IPS-NIHi7 (cell line): ENCODE data around the gene IGSF9.

Source experiments
- DNase-seq: peaks from one replicate; pipeline ENCODE4 v3.0.0; 2012; ENCODE audit warnings: mixed read lengths; ENCODE audit errors: extremely low spot score

Gene IGSF9, protein sequence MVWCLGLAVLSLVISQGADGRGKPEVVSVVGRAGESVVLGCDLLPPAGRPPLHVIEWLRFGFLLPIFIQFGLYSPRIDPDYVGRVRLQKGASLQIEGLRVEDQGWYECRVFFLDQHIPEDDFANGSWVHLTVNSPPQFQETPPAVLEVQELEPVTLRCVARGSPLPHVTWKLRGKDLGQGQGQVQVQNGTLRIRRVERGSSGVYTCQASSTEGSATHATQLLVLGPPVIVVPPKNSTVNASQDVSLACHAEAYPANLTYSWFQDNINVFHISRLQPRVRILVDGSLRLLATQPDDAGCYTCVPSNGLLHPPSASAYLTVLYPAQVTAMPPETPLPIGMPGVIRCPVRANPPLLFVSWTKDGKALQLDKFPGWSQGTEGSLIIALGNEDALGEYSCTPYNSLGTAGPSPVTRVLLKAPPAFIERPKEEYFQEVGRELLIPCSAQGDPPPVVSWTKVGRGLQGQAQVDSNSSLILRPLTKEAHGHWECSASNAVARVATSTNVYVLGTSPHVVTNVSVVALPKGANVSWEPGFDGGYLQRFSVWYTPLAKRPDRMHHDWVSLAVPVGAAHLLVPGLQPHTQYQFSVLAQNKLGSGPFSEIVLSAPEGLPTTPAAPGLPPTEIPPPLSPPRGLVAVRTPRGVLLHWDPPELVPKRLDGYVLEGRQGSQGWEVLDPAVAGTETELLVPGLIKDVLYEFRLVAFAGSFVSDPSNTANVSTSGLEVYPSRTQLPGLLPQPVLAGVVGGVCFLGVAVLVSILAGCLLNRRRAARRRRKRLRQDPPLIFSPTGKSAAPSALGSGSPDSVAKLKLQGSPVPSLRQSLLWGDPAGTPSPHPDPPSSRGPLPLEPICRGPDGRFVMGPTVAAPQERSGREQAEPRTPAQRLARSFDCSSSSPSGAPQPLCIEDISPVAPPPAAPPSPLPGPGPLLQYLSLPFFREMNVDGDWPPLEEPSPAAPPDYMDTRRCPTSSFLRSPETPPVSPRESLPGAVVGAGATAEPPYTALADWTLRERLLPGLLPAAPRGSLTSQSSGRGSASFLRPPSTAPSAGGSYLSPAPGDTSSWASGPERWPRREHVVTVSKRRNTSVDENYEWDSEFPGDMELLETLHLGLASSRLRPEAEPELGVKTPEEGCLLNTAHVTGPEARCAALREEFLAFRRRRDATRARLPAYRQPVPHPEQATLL

DNA sequence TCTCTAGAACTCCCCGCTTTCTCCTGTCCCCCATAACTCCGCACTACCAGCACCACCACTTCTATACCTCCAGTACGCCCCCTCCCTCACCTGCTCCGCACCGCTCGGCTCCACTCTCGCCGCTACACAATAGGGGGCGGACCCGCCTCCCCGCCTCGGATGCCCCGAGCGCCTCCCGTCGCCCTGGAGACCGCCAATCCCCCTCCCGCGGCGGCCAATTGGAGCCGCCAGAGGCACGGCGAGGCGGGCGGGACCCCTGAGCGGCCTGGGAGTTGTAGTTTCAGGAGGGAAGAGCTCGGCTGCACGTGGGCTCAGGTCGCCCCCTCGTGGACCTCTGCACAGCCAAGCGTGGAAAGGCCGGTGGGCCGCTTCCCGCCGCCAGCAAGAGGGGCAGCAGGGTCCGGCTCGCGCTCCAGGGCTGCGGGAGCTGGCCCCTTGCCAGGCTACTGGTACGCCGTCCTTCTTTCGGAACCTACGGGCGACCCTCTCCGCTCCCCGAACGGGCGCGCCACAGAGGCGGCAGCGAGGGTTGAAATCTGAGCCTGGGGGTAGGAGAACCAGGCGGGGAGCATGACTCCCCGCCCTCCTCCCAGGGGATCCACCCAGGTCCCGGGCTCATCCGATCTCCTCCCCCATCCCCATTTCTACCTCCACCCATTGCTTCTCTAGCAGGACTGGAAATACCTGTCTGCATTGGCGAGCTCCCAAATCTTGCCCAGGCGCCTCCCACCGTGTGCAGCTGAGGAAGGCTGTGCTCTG lies at the start of gene IGSF9:
IGSF9 (minus strand) TSS at position 131 of the 759 bp plus-strand sequence. CDS start 2,159 bp downstream, outside the sequence.
- DNase-seq: peak; percentile 95

DNA sequence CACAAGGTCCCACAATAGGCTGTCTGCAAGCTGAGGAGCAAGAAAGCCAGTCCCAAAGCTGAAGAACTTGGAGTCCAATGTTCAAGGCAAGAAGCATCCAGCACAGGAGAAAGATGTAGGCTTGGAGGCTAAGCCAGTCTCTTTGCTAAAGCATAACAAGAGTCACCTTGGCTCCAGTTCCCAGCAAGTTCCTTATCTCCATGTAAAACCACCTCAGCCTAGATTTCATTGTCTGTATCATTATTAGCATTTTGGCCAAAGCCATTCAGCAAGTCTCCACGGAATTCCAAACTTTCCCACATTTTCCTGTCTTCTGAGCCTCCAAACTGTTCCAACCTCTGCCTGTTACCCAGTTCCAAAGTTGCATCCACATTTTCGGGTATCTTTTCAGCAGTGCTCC lies 49.5 kb upstream of the IGSF9 start:
- no peak for DNase-seq

DNA sequence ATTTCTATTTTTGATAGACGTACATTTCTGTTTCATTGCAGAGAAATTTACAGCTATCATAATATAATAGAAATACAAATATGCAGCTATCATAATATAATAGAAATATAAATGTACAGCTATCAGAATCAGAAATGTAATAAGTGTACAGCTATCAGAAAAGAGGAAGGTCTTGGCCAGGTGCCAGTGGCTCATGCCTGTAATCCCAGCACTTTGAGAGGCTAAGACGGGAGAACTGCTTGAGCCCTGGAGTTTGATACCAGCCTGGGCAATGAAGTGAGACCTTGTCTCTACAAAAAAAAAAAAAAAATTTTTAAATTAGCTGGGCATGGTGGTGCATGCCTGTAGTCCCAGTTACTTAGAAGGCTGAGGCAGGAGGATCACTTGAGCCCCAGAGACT lies 48.5 kb upstream of the IGSF9 start:
- DNase-seq: no peak

DNA sequence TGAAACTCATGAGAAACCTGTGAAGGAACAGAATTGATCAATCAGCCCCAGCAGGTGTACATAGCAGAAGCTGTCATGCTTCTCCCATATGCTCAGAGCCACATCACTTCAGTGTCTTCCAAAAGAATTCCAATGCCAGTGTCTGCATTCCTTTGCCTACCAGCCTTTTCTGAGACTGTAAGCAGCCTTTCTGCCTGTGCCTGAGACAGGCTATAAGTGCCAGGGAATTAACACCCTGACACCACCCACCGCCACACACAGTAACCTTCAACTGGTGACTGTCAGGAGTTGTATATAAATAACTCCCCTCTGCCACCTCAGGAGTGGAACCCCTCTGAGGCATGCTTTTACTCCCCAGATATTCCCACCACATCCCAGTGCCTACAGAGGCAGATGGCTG lies 46.7 kb upstream of the IGSF9 start:
- DNase-seq: no peak

DNA sequence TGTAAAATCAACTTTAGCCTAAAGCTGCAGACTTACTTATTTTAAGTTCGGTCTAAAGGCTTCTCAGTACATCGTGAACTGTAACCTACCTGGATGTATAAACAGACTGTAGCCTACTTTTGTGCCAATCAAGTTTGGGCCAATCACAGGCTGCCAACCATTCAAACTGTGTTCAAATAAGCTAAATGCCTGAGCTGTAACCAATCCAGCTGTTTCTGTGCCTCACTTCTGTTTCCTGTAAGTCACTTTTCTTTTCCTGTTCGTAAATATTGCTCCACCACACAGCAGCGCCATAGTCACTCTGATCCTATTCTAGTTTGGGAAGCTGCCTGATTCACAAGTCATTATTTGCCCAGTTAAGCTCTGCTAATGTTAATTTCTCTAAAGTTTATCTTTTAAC lies 46.1 kb upstream of the IGSF9 start:
- no peak for DNase-seq

DNA sequence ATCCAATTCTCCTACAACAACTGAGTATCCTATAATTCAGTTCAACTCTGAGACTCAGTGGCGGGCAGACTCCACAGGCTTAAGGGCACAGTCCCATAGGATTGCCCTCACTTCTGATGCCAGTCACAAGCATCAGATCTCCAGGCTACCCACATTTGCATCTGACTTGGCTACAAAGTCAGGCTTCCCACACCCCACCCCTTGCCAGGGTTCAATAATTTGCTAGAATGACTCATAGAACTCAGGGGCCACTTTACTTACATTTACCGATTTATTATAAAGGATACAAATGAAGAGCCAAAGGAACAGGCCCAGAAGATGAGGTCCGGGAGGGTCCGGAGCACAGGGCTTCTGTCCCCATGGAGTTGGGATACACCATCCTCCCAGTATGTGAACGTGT lies 44.6 kb upstream of the IGSF9 start:
- DNase-seq: no peak

DNA sequence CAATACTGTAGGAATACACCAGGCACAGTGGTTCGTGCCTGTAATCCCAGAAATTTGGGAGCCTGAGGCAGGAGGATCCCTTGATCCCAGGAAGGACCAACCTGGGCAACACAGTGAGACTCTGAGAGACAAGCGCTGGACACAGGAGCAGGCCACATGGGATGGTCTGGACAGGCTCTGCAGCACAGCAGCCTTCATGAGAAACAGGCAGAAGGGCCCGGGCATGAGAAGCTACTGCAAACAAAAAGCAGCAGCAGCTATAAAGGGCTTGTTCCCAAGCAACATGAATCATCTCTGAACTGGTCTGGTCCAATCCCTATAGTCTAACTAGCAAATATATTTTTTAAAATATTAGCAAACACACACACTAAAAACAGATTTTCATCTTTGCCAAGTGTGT lies 44.2 kb upstream of the IGSF9 start:
- DNase-seq: no peak

DNA sequence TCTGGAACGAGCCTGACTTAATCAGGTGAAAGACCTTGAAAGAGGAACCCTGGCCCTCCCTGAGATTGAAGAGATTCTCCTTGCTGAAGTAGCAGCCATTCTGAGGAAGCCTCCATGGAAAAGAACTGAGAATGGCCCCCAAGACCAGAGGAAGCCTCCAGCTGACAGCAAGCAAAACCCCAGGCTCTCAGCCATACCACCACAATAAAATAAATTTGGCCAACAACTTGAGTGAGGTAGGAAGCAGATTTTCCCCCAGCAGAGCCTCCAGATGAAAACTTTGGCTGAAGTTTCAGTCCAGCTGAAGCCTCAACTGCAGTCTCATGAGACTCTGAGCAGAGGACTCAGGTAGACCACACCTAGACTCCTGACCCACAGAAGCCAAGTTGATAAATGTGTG lies 42.6 kb upstream of the IGSF9 start:
- DNase-seq: no peak

DNA sequence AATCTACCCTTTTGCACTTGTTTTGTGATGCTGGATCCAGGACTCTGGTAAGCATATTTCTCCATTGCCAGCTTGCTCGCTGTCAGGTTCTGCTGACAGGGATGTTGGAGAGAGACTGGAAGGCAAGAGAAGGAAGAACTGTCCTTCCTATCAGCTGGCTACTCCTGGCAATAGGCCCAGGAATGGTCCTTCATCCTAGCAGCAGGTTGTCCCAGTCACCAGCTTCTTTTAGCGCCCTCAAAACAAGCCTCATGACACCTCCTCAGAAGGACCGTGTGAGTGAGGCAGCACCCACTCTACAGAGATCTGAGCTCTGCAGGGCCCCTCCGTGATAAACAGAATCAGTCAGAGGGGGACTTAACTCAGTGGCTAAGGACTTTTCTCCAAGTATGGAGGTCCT lies 41.8 kb upstream of the IGSF9 start:
- no peak for DNase-seq

DNA sequence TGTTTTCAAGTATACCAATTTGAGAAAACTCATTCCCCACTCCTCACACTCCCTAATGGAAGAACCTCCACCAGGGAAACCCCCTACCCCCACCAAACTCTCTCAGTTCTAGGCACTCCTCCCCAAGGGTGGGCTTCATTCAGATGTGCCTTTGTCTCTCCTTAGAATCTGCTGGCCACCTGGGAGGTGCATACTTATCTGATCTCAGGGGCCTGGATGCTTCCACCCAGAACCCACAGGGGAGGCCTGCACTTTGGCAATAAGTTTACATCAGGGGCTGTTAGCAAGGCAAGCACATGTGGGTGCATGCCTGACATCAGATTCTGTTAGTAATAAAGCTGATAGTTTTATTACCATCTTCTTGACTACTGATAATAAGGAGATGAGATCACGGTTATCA lies 41.1 kb upstream of the IGSF9 start:
- no peak for DNase-seq

DNA sequence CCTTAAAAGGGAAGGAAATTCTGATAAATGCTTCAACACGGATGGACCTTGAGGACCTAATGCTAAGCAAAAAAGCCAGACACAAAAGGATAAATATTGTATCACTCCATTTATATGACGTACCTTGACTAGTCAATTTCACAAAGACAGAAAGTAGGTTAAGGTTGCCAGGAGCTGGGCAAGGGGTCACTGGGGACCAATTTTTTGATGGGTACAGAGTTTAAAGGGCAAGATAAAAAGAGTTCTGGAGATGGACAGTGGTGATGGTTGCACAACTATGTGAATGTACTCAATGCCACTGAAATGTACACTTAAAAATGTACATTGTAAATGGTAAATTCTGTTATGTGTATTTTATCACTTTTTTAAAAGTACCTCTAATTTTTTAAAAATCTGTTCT lies 40.7 kb upstream of the IGSF9 start:
- no peak for DNase-seq

DNA sequence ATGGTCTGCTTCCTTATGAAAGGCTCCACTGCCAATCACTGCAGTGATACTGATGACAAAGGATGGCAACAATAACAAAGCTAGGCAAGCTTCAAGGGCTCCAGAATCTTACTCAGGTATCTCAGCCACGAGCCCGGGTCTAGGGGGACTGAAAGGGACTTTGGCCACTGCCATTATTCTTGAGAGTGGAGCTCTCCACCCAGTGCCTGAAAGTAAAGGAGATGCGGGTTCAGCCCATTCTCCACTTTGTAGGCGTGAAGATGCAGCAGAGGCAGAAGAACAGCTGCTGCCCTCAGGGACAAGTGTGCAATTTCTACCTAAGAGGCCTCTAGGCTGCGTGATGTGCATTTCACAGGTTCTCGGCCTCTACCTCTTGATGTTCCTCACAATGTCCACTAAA lies 40.1 kb upstream of the IGSF9 start:
- no peak for DNase-seq

DNA sequence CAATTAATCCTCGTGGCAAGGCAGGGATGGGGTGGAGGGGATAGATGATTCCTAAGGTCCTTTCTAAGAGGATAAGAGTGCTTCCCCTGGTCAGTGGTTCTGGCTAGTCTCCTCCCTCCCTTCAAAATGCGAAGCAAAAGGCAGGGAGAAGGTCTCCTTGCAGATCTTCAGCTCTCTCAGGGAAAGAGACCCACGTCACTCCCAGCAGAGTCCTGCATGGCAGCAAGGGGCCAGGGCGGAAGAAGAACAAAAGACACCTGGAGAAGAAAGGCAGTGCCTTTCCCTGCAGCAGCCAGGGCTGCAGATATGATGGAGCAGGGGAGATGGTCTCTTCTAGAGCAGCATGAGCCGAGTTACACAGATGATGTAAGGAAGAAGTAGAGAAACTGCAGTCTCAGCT lies 38.3 kb upstream of the IGSF9 start:
- DNase-seq: no peak

DNA sequence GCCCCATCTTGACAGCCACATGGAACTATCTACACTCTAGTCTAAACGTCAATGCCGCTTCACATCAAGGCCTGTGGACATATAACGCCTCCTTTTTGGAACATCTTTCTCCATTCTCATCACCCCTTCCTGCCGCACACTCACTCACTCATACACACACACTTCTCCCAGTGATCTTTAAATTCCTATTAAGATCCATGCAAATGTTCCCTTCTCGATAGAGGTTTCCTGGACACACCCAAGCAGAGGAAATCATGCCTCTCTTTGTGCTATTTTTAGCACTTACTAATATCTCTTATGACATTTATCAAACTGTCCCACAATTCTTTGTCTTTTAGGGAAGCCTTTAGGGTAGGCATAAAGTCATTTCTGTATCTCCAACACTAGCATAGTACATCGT lies 36.9 kb upstream of the IGSF9 start:
- DNase-seq: no peak

DNA sequence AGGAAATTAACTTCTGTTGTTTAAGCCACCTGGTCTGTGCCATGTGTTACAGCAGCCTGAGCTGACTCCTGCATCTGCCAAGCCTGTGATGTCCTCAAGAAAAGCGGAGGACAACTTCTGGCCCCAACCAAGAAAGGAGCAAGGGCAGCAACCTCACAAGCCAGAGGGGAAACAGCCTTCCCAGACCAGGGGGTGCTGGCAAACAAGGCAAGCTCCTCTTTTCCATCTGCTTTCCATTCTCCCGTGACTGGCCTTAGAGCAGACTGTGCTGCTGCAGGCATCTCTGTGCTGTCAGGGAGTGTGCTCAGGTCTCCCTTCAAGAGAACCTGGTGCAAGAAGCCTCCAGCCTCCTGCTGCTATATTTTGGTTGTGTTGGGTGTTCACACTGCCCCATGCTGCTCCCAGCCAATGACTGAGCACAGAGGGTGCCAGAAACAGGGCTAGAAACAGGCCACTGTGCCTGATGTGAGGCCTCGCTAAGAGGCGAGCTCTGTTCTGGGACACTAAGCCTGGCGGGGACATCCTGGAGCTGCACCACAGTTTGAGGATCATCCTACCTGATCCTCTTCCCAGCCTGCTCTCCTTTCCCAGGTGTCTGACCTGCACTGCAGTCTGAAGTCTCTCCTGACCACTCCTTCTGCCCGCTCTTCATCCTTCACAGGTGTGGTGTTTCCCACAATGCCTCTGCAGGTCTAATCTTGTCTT lies 36.1 kb upstream of the IGSF9 start:
- DNase-seq: no peak

DNA sequence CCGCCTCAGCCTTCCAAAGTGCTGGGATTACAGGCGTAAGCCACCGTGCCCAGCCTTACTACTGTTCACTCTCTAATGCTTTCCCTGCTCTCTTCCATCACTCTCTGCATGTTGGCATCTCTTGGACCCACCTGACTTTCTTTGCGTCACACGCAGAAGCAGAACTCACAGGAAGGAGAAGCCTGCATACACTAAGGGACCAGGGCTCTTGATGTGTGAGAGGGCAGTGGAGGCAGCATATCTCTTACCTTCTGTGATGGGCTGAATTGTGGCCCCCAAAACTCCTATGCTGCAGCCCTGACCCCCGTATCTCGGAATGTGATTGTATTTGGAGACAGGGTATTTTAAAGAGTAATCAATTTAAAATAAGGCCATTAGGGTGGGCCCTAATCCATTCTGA lies 35.4 kb upstream of the IGSF9 start:
- no peak for DNase-seq

DNA sequence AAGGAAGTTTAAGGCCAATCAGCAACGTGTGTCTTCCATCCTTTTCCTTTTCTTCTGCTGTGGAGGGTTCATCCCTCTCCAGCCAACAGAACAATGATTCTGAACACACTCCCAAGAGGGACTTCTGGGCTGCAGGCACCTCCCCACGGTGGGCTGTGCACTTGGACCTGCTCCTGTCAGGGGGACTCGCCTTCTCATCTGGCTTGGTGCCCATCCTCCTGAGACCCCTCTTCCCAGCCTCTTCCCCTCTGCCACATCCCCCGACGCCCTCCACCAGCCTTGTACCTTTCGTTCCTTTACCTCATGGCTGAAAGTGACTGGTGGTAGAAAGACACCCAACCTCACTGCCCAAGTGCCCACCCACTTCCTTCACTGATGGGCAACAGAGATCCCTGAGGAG lies 34.7 kb upstream of the IGSF9 start:
- DNase-seq: no peak

DNA sequence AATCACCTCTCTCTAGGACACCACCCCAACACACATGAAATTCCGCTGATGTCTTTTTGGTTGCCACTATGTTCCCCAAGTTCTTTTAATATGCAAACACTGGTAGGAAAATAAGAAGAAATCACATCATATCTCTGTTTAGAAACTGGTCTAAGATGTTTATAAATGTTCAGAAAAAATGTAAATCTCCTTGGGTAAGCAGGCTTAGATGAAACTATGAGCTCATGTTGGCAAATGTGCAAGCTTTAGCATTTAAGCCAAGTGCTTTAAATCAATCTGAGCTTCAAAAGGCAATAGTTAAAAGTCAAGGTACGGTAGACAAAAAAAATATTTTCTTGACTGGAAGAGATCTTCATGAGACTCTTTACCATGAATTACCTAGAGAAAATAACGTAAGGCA lies 33.8 kb upstream of the IGSF9 start:
- DNase-seq: no peak

DNA sequence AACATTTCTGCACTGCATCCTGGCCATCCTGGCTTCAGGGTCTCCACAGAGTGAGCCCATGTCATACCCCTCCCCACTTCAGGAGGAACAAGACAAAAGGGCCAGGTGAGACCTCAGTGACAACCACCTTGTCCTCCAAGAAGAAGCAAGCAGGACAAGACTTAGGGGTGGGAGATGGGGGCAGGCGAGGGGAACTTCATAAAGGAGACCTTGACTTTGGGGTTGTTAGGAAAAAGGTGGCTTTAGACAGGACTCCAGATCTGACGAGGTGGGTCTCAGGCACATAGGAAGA lies 32.6 kb upstream of the IGSF9 start:
- no peak for DNase-seq

DNA sequence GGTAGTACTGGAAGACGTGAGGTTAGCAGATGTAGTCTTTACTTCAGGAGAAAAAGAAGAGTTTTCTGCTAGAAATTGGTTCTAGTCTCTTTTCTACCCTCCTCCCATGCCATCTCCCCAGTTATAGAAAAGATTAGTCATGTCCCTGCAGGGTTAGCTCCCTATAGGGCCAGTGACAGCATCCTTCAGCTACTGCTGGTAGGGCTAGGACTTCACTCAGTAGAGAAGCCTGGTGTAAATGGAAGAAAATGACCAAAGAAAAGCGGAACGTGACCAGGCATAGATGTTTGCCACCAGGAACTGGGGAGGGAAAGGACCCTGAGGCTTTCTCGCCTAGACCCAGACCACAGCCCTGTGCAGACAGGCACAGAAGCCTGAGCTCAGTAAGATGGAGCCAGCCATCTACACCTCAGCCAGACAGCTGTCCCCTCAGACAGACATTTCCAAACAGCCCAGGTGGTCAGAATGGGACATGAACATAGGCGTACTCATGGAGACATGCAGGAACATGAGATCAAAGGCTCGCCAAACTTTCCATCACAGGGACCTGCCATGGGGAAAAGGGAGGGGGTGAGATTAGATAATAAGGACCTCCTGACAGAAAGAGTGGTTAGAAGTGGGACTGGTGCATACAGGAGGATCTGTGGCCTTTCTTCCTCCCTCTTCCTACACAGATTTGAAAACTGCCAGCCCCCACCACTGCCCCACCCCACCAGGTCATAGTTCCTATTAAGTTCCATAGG lies 32.1 kb upstream of the IGSF9 start:
- DNase-seq: no peak
